Keratinocyte (primary cell): ENCODE measurements around the gene KIF16B. TPM values are rescaled to one million over a fixed set of nuclear protein-coding genes. Genes with fewer than 3 reads are reported as not detected.

Experiments used
- DNase-seq: peaks from one replicate; pipeline ENCODE4 v3.0.0-alpha.2; 2011; ENCODE audit warnings: low read depth, missing footprints, low spot score
- FAIRE-seq: peaks from 2 replicates; lab custom pipeline; 2011; peaks lifted over from hg19 to GRCh38; lab: Jason Lieb, UNC
- H2AFZ ChIP-seq: 2 replicates; pipeline ENCODE4 v1.6.0; 2012; ENCODE audit warnings: low read length, control low read depth, inconsistent platforms; ENCODE audit not compliant: control insufficient read depth
- H3K27ac ChIP-seq: 2 replicates; pipeline ENCODE4 v1.5.1; 2011; ENCODE audit warnings: low read length; ENCODE audit not compliant: control insufficient read depth, insufficient read depth
- H3K27me3 ChIP-seq: 3 replicates; pipeline ENCODE4 v1.6.0; 2011; ENCODE audit warnings: low read length; ENCODE audit not compliant: control insufficient read depth, insufficient read depth; ENCODE audit errors: extremely low read depth
- H3K36me3 ChIP-seq, 2 experiments: 2 replicates in 1 of 2; 3 replicates in 1 of 2; pipeline ENCODE4 v1.5.1; 2011; ENCODE audit warnings: low read length in 2 of 2, mild to moderate bottlenecking in 1 of 2; ENCODE audit not compliant: control insufficient read depth in 2 of 2, insufficient read depth in 2 of 2; ENCODE audit errors: extremely low read depth in 1 of 2
- H3K4me1 ChIP-seq: 3 replicates; pipeline ENCODE4 v1.5.1; 2011; ENCODE audit warnings: low read length; ENCODE audit not compliant: control insufficient read depth, insufficient read depth; ENCODE audit errors: extremely low read depth
- H3K4me2 ChIP-seq: 3 replicates; pipeline ENCODE4 v1.6.0; 2011; ENCODE audit warnings: low read depth, low read length; ENCODE audit not compliant: control insufficient read depth, insufficient read depth; ENCODE audit errors: extremely low read depth
- H3K4me3 ChIP-seq, 3 experiments: fragments of 200-600 bp in 1 of 3; sonication (generic) in 1 of 3; 2 replicates in 2 of 3; 3 replicates in 1 of 3; pipeline ENCODE4 v1.5.1; 2011 to 2016; ENCODE audit warnings: low read length in 3 of 3, mild to moderate bottlenecking in 3 of 3, control low read depth in 2 of 3, inconsistent platforms in 1 of 3, low read depth in 1 of 3, mixed read lengths in 1 of 3, mixed run types in 1 of 3, moderate library complexity in 1 of 3; ENCODE audit not compliant: control insufficient read depth in 2 of 3, insufficient read depth in 2 of 3; ENCODE audit errors: extremely low read depth in 1 of 3
- H3K79me2 ChIP-seq: 2 replicates; pipeline ENCODE4 v1.6.0; 2012; ENCODE audit warnings: low read length; ENCODE audit not compliant: control insufficient read depth, insufficient read depth
- H3K9ac ChIP-seq: 3 replicates; pipeline ENCODE4 v1.6.0; 2011; ENCODE audit warnings: low read length; ENCODE audit not compliant: control insufficient read depth, insufficient read depth; ENCODE audit errors: extremely low read depth
- H3K9me1 ChIP-seq: 3 replicates; pipeline ENCODE4 v1.6.0; 2011; ENCODE audit warnings: low read length; ENCODE audit not compliant: control insufficient read depth, insufficient read depth; ENCODE audit errors: extremely low read depth
- H3K9me3 ChIP-seq: 2 replicates; pipeline ENCODE4 v1.5.1; 2012; ENCODE audit warnings: low read depth, low read length; ENCODE audit not compliant: control insufficient read depth
- H4K20me1 ChIP-seq: 3 replicates; pipeline ENCODE4 v1.6.0; 2011; ENCODE audit warnings: low read length; ENCODE audit not compliant: control insufficient read depth, insufficient read depth; ENCODE audit errors: extremely low read depth
- EZH2 ChIP-seq: IDR thresholded peaks from one replicate; pipeline ENCODE4 v1.6.1; 2012; ENCODE audit warnings: inconsistent platforms, mild to moderate bottlenecking, low read length, moderate library complexity
- dilution Hi-C: fragments of 300-500 bp; cut with MboI; formaldehyde crosslinking; loops from one replicate; pipeline ENCODE4 v1.7.0; 2020; ENCODE audit warnings: low sequenced_read_pairs; ENCODE audit not compliant: extremely low pct_ligation_motif_present
- polyA plus RNA-seq, 5 experiments: library from polyadenylated mRNA; depleted of rRNA in 3 of 5; stranded (reverse) in 3 of 5; stranded (forward) in 1 of 5; unstranded in 1 of 5; fragments of >200 nt; gene quantifications; 1 replicate in 1 of 5; 2 replicates in 3 of 5; 3 replicates in 1 of 5; pipeline versions ENCODE4 v1.2.1 to v1.2.3, GENCODE V29; 2011 to 2012; ENCODE audit warnings: missing spikeins in 2 of 5, low read depth in 1 of 5, low replicate concordance in 1 of 5
- TF ChIP-seq, protein P1 (sequence below), 3 experiments: IDR thresholded peaks in 1 of 3; conservative IDR thresholded peaks in 1 of 3; optimal IDR thresholded peaks in 1 of 3; 2 replicates in 2 of 3; 3 replicates in 1 of 3; pipeline versions ENCODE3 to v1.5.1; 2011; ENCODE audit warnings: low read length in 3 of 3, mild to moderate bottlenecking in 3 of 3, moderate library complexity in 2 of 3, control low read depth in 1 of 3, inconsistent platforms in 1 of 3; ENCODE audit not compliant: insufficient read depth in 2 of 3; ENCODE audit errors: extremely low read depth in 1 of 3

Gene KIF16B
- polyA plus RNA-seq, 1 donor (not counting 4 experiments of a cell fraction or from before 2014, with no cell fraction given): 16.1 TPM

DNA sequence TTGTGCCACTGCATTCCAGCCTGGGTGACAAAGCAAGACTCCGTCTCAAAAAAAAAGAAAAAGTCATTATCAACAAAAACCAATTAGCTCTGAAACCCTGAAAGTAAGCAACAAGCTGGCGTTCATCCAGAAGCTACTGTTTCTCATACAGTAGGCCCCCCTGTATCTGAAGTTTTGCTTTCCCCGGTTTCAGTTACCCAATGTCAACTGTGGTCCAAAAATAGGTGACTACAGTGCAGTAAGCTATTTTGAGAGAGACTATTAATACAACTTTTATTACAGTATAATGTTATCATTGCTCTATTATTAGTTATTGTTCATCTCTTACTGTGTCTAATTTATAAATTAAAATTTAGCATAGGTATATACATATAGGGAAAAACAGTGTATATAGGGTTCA, 135.1 kb downstream of the KIF16B start:
- Histone ChIP-seq H3K9me1 (no peaks in the 10 kb centered on the region), H3K4me1 (no peaks in the 10 kb centered on the region), H3K4me2 (no peak overlapping the region), H3K79me2 (no peaks in the 10 kb centered on the region), H3K9ac (no peak overlapping the region), H3K36me3 (no peaks in the 10 kb centered on the region), H3K27ac (no peak overlapping the region), H2AFZ (no peak overlapping the region), H4K20me1 (no peaks in the 10 kb centered on the region), H3K9me3 (no peaks in the 10 kb centered on the region), H3K27me3 (no peaks in the 10 kb centered on the region), H3K4me3 (no peak overlapping the region)
- dilution Hi-C loops: no loop called here
- FAIRE-seq (no peak), DNase-seq (no peak)
- TF ChIP-seq, protein P1, sequence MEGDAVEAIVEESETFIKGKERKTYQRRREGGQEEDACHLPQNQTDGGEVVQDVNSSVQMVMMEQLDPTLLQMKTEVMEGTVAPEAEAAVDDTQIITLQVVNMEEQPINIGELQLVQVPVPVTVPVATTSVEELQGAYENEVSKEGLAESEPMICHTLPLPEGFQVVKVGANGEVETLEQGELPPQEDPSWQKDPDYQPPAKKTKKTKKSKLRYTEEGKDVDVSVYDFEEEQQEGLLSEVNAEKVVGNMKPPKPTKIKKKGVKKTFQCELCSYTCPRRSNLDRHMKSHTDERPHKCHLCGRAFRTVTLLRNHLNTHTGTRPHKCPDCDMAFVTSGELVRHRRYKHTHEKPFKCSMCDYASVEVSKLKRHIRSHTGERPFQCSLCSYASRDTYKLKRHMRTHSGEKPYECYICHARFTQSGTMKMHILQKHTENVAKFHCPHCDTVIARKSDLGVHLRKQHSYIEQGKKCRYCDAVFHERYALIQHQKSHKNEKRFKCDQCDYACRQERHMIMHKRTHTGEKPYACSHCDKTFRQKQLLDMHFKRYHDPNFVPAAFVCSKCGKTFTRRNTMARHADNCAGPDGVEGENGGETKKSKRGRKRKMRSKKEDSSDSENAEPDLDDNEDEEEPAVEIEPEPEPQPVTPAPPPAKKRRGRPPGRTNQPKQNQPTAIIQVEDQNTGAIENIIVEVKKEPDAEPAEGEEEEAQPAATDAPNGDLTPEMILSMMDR (optimal IDR thresholded peaks at IDR 0.05 in 1 of 3, IDR thresholded peaks at IDR 0.05 in 1 of 3, conservative IDR thresholded peaks at IDR 0.05 in 1 of 3; ENCODE audit: extremely low read depth in 1 of 3, insufficient read depth in 2 of 3, low read length in 3 of 3): no peak
- TF ChIP-seq EZH2: no peak

GRCh38 chr20:16437387-16437996, 135.8 kb downstream of the KIF16B start:
- DNase-seq (no peak), FAIRE-seq (no peak)
- no peaks in the 10 kb centered on the region for H4K20me1 ChIP-seq
- H3K4me3 ChIP-seq: no peak overlapping the region
- no peaks in the 10 kb centered on the region for H3K27me3 ChIP-seq
- TF ChIP-seq EZH2: no peak
- TF ChIP-seq, protein P1 (optimal IDR thresholded peaks at IDR 0.05 in 1 of 3, IDR thresholded peaks at IDR 0.05 in 1 of 3, conservative IDR thresholded peaks at IDR 0.05 in 1 of 3; ENCODE audit: extremely low read depth in 1 of 3, insufficient read depth in 2 of 3, low read length in 3 of 3): no peak
- H3K27ac ChIP-seq: no peak overlapping the region
- no peaks in the 10 kb centered on the region for H3K79me2 ChIP-seq
- no peaks in the 10 kb centered on the region for H3K9me3 ChIP-seq
- no peaks in the 10 kb centered on the region for H3K9me1 ChIP-seq
- H2AFZ ChIP-seq: no peak overlapping the region
- no peak overlapping the region for H3K4me2 ChIP-seq
- H3K36me3 ChIP-seq: no peaks in the 10 kb centered on the region
- H3K9ac ChIP-seq: no peak overlapping the region
- dilution Hi-C loops: no loop called here
- no peaks in the 10 kb centered on the region for H3K4me1 ChIP-seq
